Hepatocyte (in vitro differentiated cells): ENCODE measurements around the gene COMMD2. TPM values are rescaled to one million over a fixed set of nuclear protein-coding genes. Genes with fewer than 3 reads are reported as not detected.

Experiments used
- DNase-seq: peaks from one replicate; pipeline ENCODE4 v3.0.0-alpha.2; 2016; ENCODE audit warnings: low spot score
- H2AFZ ChIP-seq: fragments of 200-600 bp; sonication (generic); 2 replicates; pipeline ENCODE4 v1.6.0; 2016; ENCODE audit warnings: antibody characterized with exemption, mild to moderate bottlenecking
- H3K27ac ChIP-seq: fragments of 200-600 bp; sonication (generic); 2 replicates; pipeline ENCODE4 v1.5.1; 2016; ENCODE audit warnings: mild to moderate bottlenecking
- H3K27me3 ChIP-seq: fragments of 200-600 bp; sonication (generic); 2 replicates; pipeline ENCODE4 v1.6.1; 2016
- H3K36me3 ChIP-seq: fragments of 200-600 bp; sonication (generic); replicated peaks from 2 replicates; pipeline ENCODE4 v1.5.1; 2016; ENCODE audit warnings: low read depth; ENCODE audit not compliant: insufficient read depth
- H3K4me1 ChIP-seq: fragments of 200-600 bp; sonication (generic); 2 replicates; pipeline ENCODE4 v1.5.1; 2016; ENCODE audit warnings: mild to moderate bottlenecking, moderate library complexity; ENCODE audit not compliant: insufficient read depth
- H3K4me2 ChIP-seq: fragments of 200-600 bp; sonication (generic); 2 replicates; pipeline ENCODE4 v1.6.0; 2016
- H3K4me3 ChIP-seq: fragments of 200-600 bp; sonication (generic); 2 replicates; pipeline ENCODE4 v1.5.1; 2016; ENCODE audit warnings: mild to moderate bottlenecking
- H3K79me2 ChIP-seq: fragments of 200-600 bp; sonication (generic); 2 replicates; pipeline ENCODE4 v1.6.0; 2017; ENCODE audit warnings: mild to moderate bottlenecking
- H3K9me2 ChIP-seq: fragments of 200-600 bp; sonication (generic); replicated peaks from 2 replicates; pipeline ENCODE4 v1.6.0; 2017; ENCODE audit warnings: mild to moderate bottlenecking; ENCODE audit not compliant: insufficient read depth
- H3K9me3 ChIP-seq: fragments of 200-600 bp; sonication (generic); 2 replicates; pipeline ENCODE4 v1.5.1; 2016; ENCODE audit warnings: low read depth, mild to moderate bottlenecking
- H4K20me1 ChIP-seq: fragments of 200-600 bp; sonication (generic); 2 replicates; pipeline ENCODE4 v1.6.0; 2016; ENCODE audit warnings: mild to moderate bottlenecking; ENCODE audit not compliant: insufficient read depth, poor library complexity, severe bottlenecking
- CTCF ChIP-seq: fragments of 200-600 bp; sonication (generic); IDR thresholded peaks from 2 replicates; pipeline ENCODE4 v1.5.1; 2016; ENCODE audit warnings: antibody characterized with exemption, mild to moderate bottlenecking; ENCODE audit not compliant: poor library complexity
- EZH2 ChIP-seq: fragments of 200-600 bp; sonication (generic); IDR thresholded peaks from 2 replicates; pipeline ENCODE4 v1.6.1; 2016; ENCODE audit warnings: antibody characterized with exemption, mild to moderate bottlenecking, borderline replicate concordance
- EZH2phosphoT487 ChIP-seq: fragments of 200-600 bp; sonication (generic); IDR thresholded peaks from one replicate; pipeline ENCODE4 v1.6.1; 2018; ENCODE audit warnings: antibody characterized with exemption, mild to moderate bottlenecking, low read depth, moderate library complexity; ENCODE audit not compliant: unreplicated experiment, severe bottlenecking
- WGBS: methylation state at CpG from one replicate; pipeline ENCODE4 v1.1.6; 2016; ENCODE audit warnings: low lambda C conversion rate; ENCODE audit errors: missing lambda C conversion rate; 5-methylcytosine and 5-hydroxymethylcytosine counted together
- polyA plus RNA-seq: library from polyadenylated mRNA; unstranded; fragments of >200 nt; fragmentation: Nextera tagmentation; extraction: Ambion mirVana; gene quantifications from 2 replicates; pipeline ENCODE4 v1.2.1, GENCODE V29; 2016
- total RNA-seq: library from RNA; depleted of rRNA; stranded (reverse); fragments of >200 nt; gene quantifications from 2 replicates; pipeline ENCODE4 v1.2.3, GENCODE V29; 2014

The COMMD2 gene
- total and polyA plus RNA-seq, 2 experiments from 2014 or later = 39.7 to 46.6 TPM

- Histone ChIP-seq H3K27me3 (no peaks in the 10 kb centered on the region), H2AFZ (no peak overlapping the region), H3K9me3 (no peaks in the 10 kb centered on the region), H3K36me3 (no peaks in the 10 kb centered on the region), H3K9me2 (no peaks in the 10 kb centered on the region), H3K27ac (no peak overlapping the region), H3K79me2 (no peaks in the 10 kb centered on the region), H3K4me3 (no peak overlapping the region), H3K4me2 (no peak overlapping the region), H4K20me1 (no peaks in the 10 kb centered on the region), H3K4me1 (no peaks in the 10 kb centered on the region)
- no peak for DNase-seq
- WGBS = 50% methylated on average over 3 of the region's 3 CpGs
- TF ChIP-seq CTCF (no peak), EZH2phosphoT487 (no peak), EZH2 (no peak)
Measured at GRCh38 chr3:149790698-149791097, 38.4 kb upstream of the COMMD2 start.

GRCh38 chr3:149790268-149790667 is 38.0 kb upstream of the COMMD2 start:
- Histone ChIP-seq H3K9me2 (no peaks in the 10 kb centered on the region), H3K4me3 (no peak overlapping the region), H3K4me2 (no peak overlapping the region), H3K4me1 (no peaks in the 10 kb centered on the region), H3K27ac (no peak overlapping the region), H4K20me1 (no peaks in the 10 kb centered on the region), H3K79me2 (no peaks in the 10 kb centered on the region), H3K27me3 (no peaks in the 10 kb centered on the region), H2AFZ (no peak overlapping the region), H3K36me3 (no peaks in the 10 kb centered on the region), H3K9me3 (no peaks in the 10 kb centered on the region)
- no peak for TF ChIP-seq EZH2
- TF ChIP-seq CTCF = no peak
- no peak for DNase-seq
- WGBS = 76% methylated on average over 2 of the region's 2 CpGs

- Histone ChIP-seq H3K9me3 (no peaks in the 10 kb centered on the region), H4K20me1 (no peaks in the 10 kb centered on the region), H3K36me3 (no peaks in the 10 kb centered on the region), H3K27ac (no peak overlapping the region), H3K4me1 (no peaks in the 10 kb centered on the region), H3K27me3 (no peaks in the 10 kb centered on the region), H2AFZ (no peak overlapping the region), H3K9me2 (no peaks in the 10 kb centered on the region), H3K4me2 (no peak overlapping the region), H3K4me3 (no peak overlapping the region), H3K79me2 (no peaks in the 10 kb centered on the region)
- WGBS = 87% methylated on average over 5 of the region's 5 CpGs
- no peak for DNase-seq
- TF ChIP-seq EZH2 = no peak
- no peak for TF ChIP-seq CTCF
- TF ChIP-seq EZH2phosphoT487 = no peak
Measured at GRCh38 chr3:149784064-149784704, 31.9 kb upstream of the COMMD2 start.

- DNase-seq = no peak
- TF ChIP-seq EZH2phosphoT487 (no peak), CTCF (no peak), EZH2 (no peak)
- Histone ChIP-seq H3K4me2 (no peak overlapping the region), H4K20me1 (no peaks in the 10 kb centered on the region), H3K36me3 (no peaks in the 10 kb centered on the region), H2AFZ (no peak overlapping the region), H3K27ac (no peak overlapping the region), H3K9me3 (no peaks in the 10 kb centered on the region), H3K9me2 (no peaks in the 10 kb centered on the region), H3K4me3 (no peak overlapping the region), H3K27me3 (no peaks in the 10 kb centered on the region), H3K79me2 (no peaks in the 10 kb centered on the region), H3K4me1 (no peaks in the 10 kb centered on the region)
Measured at GRCh38 chr3:149783576-149783975, 31.3 kb upstream of the COMMD2 start.
